OCI-LY7 (cell line): ENCODE measurements around the gene MAT2B.

Experiments used
- CTCF ChIP-seq: fragments of 200-600 bp; sonication (generic); conservative IDR thresholded peaks from 2 replicates; pipeline ENCODE4 v1.5.1; 2014; ENCODE audit warnings: mild to moderate bottlenecking, antibody characterized with exemption, low read length, moderate library complexity, mixed read lengths
- EZH2phosphoT487 ChIP-seq: fragments of 200-600 bp; sonication (generic); IDR thresholded peaks from 2 replicates; pipeline ENCODE4 v1.6.1; 2018; ENCODE audit warnings: low read depth, borderline replicate concordance, mild to moderate bottlenecking, mixed run types, antibody characterized with exemption, low read length, moderate library complexity, mixed read lengths

GRCh38 chr5:163505049-163505367 lies 411 bp upstream of the MAT2B start:
- TF ChIP-seq CTCF (no peak), EZH2phosphoT487 (no peak)
